LNCAP (cell line): ENCODE measurements around the gene LPP.

Source experiments
- CTCF ChIP-seq: fragments of 450-650 bp; IDR thresholded peaks from 2 replicates; pipeline ENCODE4 v1.5.1; 2017; ENCODE audit warnings: mild to moderate bottlenecking

The LPP gene

GRCh38 chr3:188683032-188683521 lies 529.1 kb downstream of the LPP start:
- no peak for TF ChIP-seq CTCF

- no peak for TF ChIP-seq CTCF
Observed at GRCh38 chr3:188684276-188684675, 530.3 kb downstream of the LPP start.

- TF ChIP-seq CTCF: no peak
Observed at GRCh38 chr3:188685789-188686188, 531.8 kb downstream of the LPP start.

- no peak for TF ChIP-seq CTCF
Observed at GRCh38 chr3:188686324-188686723, 532.4 kb downstream of the LPP start.

GRCh38 chr3:188687389-188687788 lies 533.4 kb downstream of the LPP start:
- TF ChIP-seq CTCF: no peak; the same call in 1 of the 2 replicates

GRCh38 chr3:188689101-188689574 lies 535.2 kb downstream of the LPP start:
- TF ChIP-seq CTCF: no peak

GRCh38 chr3:188690064-188690463 lies 536.1 kb downstream of the LPP start:
- TF ChIP-seq CTCF: no peak

GRCh38 chr3:188691004-188691403 lies 537.0 kb downstream of the LPP start:
- no peak for TF ChIP-seq CTCF
